SKM-1 (cell line): ENCODE data around the gene HPS4.
A peak's percentile ranks its signal among the peaks of the same experiment; 100 is the strongest.
"Not testable (repeated sequence)": the region's sequence is repeated elsewhere in the genome, so short reads cannot be mapped to it uniquely, and the experiment has no call there.

ENCODE experiments used
- DNase-seq: peaks from one replicate; lab custom pipeline; 2025; ENCODE audit not compliant: unreplicated experiment; lab: John Stamatoyannopoulos, UW

Gene HPS4

DNA sequence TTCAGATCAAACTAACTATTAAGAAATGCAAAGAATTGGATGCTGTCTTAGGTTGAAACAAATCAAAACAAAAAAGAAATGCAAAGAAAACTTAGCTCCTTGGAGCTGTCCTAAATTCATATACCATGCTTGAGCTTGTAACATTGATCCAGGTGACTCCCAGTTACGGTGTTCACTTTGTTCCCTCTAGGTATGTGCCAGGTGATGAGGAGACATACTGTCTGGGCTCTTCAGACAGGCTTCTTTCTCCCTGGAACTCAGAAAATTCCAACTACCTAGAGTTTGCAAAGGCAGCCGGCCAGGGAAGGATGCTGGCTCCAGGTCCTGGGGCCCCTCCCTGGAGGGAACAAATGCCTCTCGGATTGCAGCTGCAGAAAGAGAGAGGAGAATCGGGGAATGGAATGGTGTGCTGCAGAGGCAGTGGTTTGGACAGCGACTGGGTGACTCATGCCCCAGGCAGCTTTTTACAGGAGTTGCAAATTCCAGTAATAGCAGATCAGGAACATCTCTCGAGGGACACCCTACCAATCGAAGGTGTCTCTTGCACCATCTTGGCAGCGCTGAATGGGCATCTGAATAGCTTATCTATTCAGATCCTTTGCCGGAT is 66.8 kb downstream of the HPS4 start:
- DNase-seq = no peak

DNA sequence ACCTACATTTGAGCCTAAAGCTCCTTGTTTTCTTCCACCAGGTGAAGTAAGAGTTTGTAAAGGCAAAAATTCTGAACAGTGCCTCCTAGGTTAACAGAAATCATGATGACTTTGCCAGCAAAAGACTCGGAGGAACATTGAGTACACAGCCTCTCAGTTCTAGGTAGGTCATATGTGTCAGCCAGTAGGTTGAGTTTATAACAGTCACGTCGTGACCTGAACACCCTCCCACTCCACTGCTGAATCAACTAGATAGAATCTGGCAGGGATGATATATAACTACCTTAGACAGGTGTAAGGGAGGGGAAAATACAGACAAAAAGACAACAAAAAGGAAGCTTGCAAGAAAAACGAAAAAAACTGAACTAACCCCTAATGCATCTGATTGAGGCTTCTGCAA is 67.3 kb downstream of the HPS4 start:
- DNase-seq = no peak

DNA sequence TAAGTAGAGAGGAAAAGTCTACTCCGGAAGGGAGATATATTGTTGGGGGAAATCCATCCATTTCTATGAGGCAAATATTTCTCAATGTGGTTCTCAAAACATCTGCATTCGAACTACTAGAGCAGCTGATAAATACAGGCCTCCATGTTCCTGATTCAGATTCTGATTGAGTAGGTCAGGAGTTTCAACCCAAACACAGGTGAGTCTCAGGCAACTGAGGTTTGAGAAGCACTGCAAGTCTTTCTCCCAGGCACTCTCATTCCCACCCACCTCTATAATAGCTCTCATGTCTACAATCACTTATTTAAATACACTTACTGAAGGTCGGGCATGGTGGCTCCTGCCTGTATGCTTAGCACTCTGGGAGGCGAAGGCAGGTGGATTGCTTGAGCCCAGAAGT is 69.2 kb downstream of the HPS4 start:
- DNase-seq = no peak

DNA sequence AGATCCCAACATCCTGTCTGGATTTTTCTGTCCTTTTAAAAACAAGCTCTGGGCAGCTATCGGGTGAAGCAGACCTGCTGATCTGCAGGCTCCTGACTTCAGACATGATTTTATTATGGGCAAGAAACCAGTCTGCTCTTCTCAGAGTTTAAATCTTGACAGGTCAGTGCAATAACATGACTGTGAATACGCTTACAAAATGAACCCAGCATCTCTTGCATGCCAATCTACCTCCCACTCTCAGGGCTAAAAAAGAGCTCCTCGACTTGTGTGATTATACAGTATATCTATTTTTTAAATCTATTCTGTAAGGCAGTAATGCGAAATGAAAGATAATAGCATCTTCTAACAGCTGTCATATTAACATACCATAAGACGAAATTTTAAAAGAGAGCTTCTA is 73.2 kb downstream of the HPS4 start:
- no peak for DNase-seq

DNA sequence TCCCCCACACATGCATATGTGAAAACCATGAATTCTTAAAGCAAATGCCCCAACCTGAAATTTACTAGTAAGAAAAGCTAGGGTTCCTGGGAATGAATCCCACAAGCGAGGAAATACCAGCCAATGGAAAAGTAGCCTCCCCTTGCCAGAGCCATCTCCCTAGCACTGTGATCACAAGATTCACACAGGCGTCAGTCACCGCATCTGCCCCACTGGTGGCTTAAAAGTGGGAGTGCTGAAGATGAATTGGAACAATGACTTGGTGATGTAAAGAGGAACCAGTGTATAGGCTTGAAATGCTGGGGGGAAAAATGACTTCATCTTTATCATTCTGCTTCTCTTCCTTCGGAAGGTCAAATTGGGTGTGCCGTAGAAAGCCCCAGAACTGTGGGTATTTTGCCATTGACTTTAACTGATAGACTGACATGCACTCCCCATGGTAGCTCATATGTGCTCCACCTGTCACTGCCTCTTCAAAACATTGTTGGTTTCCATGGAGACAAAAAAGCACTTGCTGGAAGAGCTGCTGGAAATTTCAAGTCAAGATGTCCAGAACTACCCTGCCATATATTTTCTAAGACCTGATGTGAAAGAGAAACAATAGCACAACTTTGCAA is 73.8 kb downstream of the HPS4 start:
- no peak for DNase-seq

DNA sequence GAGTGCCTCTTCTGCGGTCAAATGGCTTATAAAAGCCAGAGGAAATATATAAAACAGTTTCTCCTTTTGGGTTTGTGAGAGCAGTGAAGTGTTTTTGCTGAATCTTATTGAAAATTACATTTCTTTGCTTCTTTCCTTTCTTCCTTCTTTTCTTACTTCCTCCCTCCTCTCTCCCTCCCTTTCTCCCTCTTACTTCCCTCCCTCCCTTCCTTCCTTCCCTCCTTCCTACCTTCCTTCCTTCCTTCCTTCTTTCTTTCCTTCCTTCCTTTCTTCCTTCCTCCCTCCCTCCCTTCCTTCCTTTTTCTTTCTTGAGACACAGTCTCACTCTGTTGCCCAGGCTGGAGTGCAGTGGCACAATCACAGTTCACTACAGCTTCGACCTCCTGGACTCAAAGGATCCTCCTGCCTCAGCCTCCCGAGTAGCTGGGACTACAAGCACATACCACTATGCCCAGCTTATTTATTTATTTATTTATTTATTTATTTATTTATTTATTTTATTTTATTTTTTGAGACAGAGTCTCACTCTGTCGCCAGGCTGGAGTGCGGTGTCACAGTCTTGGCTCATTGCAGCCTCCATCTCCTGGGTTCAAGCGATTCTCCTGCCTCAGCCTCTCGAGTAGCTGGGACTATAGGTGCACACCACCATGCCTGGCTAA is 74.9 kb downstream of the HPS4 start:
- not testable (repeated sequence) for DNase-seq

DNA sequence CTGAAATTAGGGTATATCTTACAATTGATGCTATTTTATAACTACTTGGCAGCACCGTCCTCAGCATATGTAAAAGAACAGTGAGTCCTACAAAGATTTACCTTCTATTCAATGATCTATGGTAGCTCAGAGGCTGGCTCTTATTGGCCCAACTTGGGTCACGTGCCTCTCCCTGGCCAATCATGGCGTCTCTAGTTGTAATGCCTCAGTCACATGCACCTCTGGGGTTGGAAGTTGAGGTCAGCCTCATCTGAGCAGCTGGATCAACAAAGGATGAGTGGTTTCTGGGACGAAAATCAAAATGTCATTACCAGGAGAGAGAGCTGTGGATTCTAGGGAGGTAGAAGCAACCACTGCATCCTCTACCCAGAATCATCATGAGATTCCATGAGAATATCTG is 77.5 kb downstream of the HPS4 start:
- DNase-seq = no peak

DNA sequence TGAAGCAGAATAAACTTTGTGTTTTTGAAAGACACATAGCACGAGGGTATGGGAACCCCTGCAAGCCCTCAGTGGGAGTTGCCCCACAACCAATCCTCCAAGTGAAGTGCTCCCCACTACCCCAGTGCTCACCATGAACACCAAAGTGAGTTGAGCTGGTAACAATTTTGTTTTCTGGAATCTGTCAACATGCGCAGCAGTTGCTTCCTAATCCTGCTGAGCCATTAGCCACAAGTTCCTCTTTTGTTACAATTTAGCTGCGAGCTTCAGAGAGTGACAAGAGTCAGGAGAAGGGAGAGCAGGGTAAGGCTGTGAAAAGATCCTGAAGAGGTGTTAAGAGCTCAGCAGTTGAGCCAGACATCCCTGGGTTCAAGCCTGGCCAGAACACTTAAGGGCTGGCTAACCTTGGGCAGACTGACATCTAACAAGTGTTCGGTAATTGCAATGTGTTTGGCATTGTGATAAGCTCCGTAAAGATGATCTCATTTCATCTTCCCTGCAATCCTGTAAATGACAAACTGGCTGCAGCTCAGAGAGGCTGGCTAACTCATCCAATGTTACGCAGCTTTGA is 78.6 kb downstream of the HPS4 start:
- DNase-seq = peak; percentile 58

DNA sequence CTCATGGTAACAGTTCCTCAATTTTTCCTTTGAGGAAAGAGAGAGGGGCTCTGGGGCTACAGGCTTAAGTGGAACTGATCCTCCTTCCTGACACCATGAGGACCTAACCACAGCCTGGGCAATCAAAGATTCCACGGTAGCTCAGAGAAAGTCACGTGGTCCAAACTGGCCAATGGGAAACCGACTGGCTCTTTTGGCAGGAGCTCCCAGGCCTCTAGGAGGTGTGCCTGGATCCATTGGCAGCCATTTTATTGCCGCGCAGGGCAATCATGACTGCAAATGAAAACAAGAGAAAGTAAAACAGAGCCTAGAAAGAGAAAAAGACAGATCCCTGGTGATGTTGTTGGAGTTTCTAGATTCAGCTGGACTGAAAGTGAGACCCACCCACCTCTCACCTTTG is 81.9 kb downstream of the HPS4 start:
- no peak for DNase-seq
